Tibial artery (tissue), 4 donors: Measurements from ENCODE around the gene TOM1L2.

ENCODE experiments used
- DNase-seq, 2 donors: peaks; one replicate each; pipeline ENCODE4 v3.0.0-alpha.2; 2019
- H3K27ac ChIP-seq, 2 donors: fragments of 200-600 bp; sonication (generic) in 1 of 2; 1 replicate in 1 of 2; 2 replicates in 1 of 2; pipeline ENCODE4 v1.5.1; 2018 to 2019; ENCODE audit warnings: mild to moderate bottlenecking in 1 of 2
- H3K27me3 ChIP-seq, 2 donors: fragments of 200-600 bp; sonication (generic) in 1 of 2; one replicate each; pipeline versions ENCODE4 v1.5.1 to v1.6.0; 2016 to 2019
- H3K36me3 ChIP-seq, 3 donors: fragments of 200-600 bp; sonication (generic) in 2 of 3; one replicate each; pipeline ENCODE4 v1.5.1; 2016 to 2019; ENCODE audit warnings: mild to moderate bottlenecking in 2 of 3
- H3K4me1 ChIP-seq, 4 donors: fragments of 200-600 bp; sonication (generic) in 2 of 4; 1 replicate in 3 of 4; 2 replicates in 1 of 4; pipeline ENCODE4 v1.5.1; 2016 to 2019
- H3K4me3 ChIP-seq, 2 donors: fragments of 200-600 bp; sonication (generic) in 1 of 2; 1 replicate in 1 of 2; 2 replicates in 1 of 2; pipeline ENCODE4 v1.5.1; 2018 to 2019; ENCODE audit warnings: mild to moderate bottlenecking in 2 of 2
- H3K9me3 ChIP-seq, 3 donors: fragments of 200-600 bp; sonication (generic) in 1 of 3; one replicate each; pipeline ENCODE4 v1.5.1; 2016 to 2019
- intact Hi-C: fragments of 100-400 bp; cut with DNase I; formaldehyde crosslinking; loops from one replicate; pipeline ENCODE4 v1.15.0; 2023; ENCODE audit warnings: low total_unique reads
- TF ChIP-seq, protein P1 (sequence below), 2 experiments: fragments of 200-600 bp in 1 of 2; fragments of 450-650 bp in 1 of 2; IDR thresholded peaks; one replicate each; pipeline ENCODE4 v1.5.1; 2017 to 2019; ENCODE audit warnings: antibody characterized with exemption in 2 of 2, mild to moderate bottlenecking in 1 of 2, moderate library complexity in 1 of 2

Gene TOM1L2

DNA sequence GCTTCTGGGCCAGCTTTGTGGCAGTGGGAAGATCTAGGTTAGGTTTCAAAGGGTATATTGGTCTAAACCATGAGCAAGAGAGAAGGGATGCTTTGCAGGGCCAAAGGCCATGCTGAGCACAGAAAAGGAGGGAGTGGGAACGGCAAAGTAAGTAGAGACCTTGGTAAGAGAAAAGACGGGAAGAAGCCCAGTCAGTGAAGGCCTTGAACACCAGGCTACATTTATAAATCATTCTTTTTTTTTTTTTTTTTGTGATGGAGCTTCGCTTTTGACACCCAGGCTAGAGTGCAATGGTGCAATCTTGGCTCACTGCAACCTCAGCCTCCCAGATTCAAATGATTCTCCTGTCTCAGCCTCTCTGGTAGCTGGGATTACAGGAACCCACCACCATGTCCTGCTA, 18.1 kb downstream of the TOM1L2 start:
- intact Hi-C loops = no loop called here
- no peaks in the 10 kb centered on the region for H3K36me3 ChIP-seq
- DNase-seq = no peak
- H3K4me3 ChIP-seq = no peak overlapping the region
- no peak overlapping the region for H3K27ac ChIP-seq
- peaks cover 0 to 35% (median 27%) of the 10 kb centered on the region in 4 donors for H3K4me1 ChIP-seq
- TF ChIP-seq, protein P1, sequence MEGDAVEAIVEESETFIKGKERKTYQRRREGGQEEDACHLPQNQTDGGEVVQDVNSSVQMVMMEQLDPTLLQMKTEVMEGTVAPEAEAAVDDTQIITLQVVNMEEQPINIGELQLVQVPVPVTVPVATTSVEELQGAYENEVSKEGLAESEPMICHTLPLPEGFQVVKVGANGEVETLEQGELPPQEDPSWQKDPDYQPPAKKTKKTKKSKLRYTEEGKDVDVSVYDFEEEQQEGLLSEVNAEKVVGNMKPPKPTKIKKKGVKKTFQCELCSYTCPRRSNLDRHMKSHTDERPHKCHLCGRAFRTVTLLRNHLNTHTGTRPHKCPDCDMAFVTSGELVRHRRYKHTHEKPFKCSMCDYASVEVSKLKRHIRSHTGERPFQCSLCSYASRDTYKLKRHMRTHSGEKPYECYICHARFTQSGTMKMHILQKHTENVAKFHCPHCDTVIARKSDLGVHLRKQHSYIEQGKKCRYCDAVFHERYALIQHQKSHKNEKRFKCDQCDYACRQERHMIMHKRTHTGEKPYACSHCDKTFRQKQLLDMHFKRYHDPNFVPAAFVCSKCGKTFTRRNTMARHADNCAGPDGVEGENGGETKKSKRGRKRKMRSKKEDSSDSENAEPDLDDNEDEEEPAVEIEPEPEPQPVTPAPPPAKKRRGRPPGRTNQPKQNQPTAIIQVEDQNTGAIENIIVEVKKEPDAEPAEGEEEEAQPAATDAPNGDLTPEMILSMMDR (IDR thresholded peaks at IDR 0.05) = no peak
- H3K9me3 ChIP-seq = no peaks in the 10 kb centered on the region
- H3K27me3 ChIP-seq = no peaks in the 10 kb centered on the region

DNA sequence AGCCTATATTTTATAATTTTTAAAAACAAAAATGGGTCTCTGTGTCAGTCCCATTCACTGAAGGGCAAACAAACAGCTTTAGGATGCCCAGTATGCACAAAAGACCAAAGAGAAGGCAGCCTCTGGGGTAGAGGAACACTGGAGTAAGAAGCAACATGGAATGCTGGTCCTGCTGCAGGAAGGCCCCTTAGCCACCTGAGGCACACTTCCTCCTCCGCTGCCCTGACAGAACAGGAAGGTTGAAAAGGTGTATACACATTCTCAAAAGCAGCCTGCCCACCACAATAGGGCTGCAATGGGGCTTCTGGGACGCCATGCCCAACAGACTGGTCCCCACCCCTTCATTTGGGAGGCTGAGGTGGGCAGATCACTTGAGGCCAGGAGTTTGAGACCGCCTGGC, 19.5 kb downstream of the TOM1L2 start:
- TF ChIP-seq, protein P1 (IDR thresholded peaks at IDR 0.05) = no peak
- intact Hi-C loops = no loop called here

DNA sequence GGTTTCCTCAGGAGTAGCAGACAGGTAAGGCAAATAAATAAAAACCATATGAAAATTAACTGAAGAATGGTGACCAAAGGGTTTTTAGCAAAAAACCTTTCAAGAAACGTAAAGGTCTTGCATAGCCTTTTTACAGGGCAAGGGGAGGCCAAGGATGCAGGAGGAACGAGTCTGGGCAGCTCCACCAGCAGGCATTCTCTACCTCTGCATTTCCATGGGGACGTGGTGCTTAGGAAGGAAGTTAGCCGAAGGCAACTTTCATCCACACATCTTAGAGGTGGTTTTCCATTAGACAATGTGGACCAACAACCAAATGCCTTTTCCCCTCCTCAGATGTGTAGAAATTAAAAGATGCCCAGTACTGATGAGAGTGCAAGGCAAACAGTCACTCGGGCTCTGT, 20.7 kb downstream of the TOM1L2 start:
- DNase-seq = no peak
- Histone ChIP-seq H3K27ac (no peak overlapping the region), H3K36me3 (no peaks in the 10 kb centered on the region), H3K4me1 (peaks cover 0 to 27% (median 12%) of the 10 kb centered on the region in 4 donors), H3K9me3 (no peaks in the 10 kb centered on the region), H3K4me3 (no peak overlapping the region), H3K27me3 (no peaks in the 10 kb centered on the region)
- intact Hi-C loops = no loop called here
- TF ChIP-seq, protein P1 (IDR thresholded peaks at IDR 0.05) = no peak

More for the DNA sequence above, 19.5 kb downstream of the TOM1L2 start:
- DNase-seq = no peak
- no peak overlapping the region for H3K27ac ChIP-seq
- H3K27me3 ChIP-seq = no peaks in the 10 kb centered on the region
- no peaks in the 10 kb centered on the region for H3K36me3 ChIP-seq
- peaks cover 0 to 32% (median 18%) of the 10 kb centered on the region in 4 donors for H3K4me1 ChIP-seq
- no peak overlapping the region for H3K4me3 ChIP-seq
- no peaks in the 10 kb centered on the region for H3K9me3 ChIP-seq

DNA sequence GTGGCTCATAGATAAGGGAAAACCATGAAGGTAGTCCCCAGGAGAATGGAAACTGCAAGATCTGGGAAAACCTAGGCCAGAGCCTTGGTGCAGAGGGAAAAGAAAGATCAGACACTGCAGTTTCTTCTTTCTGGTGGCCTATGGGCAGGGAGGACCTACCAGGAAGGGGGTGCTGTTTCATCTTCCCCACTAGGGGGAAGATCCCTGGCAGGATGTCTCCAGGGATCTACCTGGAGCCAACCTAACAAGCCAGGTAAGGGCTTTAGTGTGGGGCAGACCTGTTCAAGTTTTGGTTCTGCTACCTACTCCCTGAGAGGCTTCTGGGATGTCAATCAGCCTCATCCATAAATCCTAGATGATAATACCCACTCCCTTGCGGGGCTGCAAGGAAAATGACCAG, 21.4 kb downstream of the TOM1L2 start:
- intact Hi-C loops = no loop called here
- Histone ChIP-seq H3K4me1 (peaks cover 0 to 23% (median 9%) of the 10 kb centered on the region in 4 donors), H3K4me3 (no peak overlapping the region), H3K36me3 (no peaks in the 10 kb centered on the region), H3K9me3 (no peaks in the 10 kb centered on the region), H3K27me3 (no peaks in the 10 kb centered on the region), H3K27ac (no peak overlapping the region)
- TF ChIP-seq, protein P1 (IDR thresholded peaks at IDR 0.05) = no peak
- no peak for DNase-seq

DNA sequence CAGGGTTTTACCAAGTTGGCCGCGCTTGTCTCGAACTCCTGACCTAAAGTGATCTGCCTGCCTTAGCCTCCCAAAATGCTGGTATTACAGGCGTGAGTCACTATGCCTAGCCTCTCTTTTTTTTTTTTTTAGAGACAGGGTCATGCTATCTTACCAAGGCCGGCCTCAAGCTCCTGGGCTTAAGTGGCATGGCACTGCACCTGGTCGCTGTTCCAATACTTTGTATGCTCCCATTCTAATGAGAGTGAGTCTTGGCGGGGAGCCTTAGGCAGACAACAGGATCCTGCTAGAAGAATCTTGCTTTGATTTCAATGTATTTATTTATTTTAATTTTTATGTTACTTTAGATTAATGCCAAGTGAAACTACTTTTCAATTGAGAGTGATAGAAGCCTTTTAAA, 21.9 kb downstream of the TOM1L2 start:
- H3K9me3 ChIP-seq = no peaks in the 10 kb centered on the region
- intact Hi-C loops = no loop called here
- no peak overlapping the region for H3K27ac ChIP-seq
- H3K36me3 ChIP-seq = no peaks in the 10 kb centered on the region
- no peaks in the 10 kb centered on the region for H3K27me3 ChIP-seq
- H3K4me1 ChIP-seq = peaks cover 0 to 23% (median 9%) of the 10 kb centered on the region in 4 donors
- DNase-seq = no peak
- TF ChIP-seq, protein P1 (IDR thresholded peaks at IDR 0.05) = no peak
- H3K4me3 ChIP-seq = no peak overlapping the region

DNA sequence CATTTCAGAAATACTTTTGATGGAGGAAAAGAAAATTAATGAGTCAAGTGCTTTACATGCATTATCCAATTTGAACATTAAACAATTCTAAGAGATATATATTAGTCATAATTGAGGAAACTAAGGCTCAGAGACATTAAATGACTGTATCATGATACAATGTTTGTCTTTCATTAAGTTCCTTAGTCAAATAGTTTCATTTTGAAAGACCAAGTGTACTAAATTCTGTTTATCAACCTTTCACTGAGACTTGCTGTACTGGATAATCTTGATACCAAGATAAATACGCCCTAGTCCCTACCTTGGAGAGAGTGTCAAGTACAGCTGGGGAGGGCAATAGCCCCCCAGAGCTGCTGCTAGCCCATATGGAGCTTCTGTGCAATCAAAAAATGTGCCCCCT, 24.2 kb downstream of the TOM1L2 start:
- TF ChIP-seq, protein P1 (IDR thresholded peaks at IDR 0.05) = no peak
- Histone ChIP-seq H3K36me3 (no peaks in the 10 kb centered on the region), H3K4me3 (no peak overlapping the region), H3K4me1 (peaks cover 0 to 36% (median 20%) of the 10 kb centered on the region in 4 donors), H3K9me3 (no peaks in the 10 kb centered on the region), H3K27me3 (no peaks in the 10 kb centered on the region), H3K27ac (no peak overlapping the region)
- no peak for DNase-seq
- intact Hi-C loops = no loop called here
